ENCODE data around the gene ZC3H7A.
"Not testable (repeated sequence)": the region's sequence is repeated elsewhere in the genome, so short reads cannot be mapped to it uniquely, and the experiment has no call there.

The ZC3H7A gene

DNA sequence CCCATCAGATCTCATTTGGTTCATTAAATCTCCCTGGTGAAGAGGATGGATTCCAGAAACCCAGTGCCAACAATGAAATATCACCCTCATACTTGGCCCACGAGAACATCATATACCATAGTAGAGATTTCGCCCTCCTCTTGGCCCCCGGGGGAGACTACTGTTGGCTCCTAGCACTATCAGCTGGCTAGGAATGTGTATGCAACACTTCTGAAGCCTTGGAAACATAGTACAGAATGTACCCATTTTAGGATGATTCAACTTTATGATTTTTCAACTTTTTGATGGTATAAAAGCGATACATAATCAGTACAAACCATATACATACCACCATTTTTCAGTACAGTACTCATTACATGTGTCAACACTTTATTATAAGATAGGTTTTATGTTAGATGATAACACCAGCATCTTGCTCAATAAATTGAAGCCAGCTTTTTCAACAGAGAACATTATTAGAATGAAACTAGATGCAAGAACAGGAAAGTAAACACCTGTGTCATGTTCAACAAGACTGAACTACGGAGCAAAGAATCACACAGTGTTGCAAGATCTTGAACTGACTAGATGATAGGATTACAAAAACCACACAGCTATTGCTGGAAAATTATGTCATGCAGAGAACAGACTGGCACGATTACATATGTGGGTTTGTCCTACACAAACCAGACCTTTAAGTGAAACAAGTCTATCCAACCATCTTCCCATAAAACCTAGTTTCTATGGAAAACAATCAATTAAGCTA, 37.1 kb upstream of the ZC3H7A start:
- no peaks in the 10 kb centered on the region for H3K27me3 ChIP-seq (ENCODE audit: control insufficient read depth in 1 of 2, insufficient read depth in 2 of 2, low read length in 2 of 2)
- H3K9ac ChIP-seq (ENCODE audit: low read depth in 1 of 2, low read length in 2 of 2) = no peak overlapping the region
- H3K4me3 ChIP-seq (ENCODE audit: low read depth in 1 of 2, low read length in 2 of 2) = no peak overlapping the region
- H3K9me3 ChIP-seq (ENCODE audit: control insufficient read depth in 1 of 2, low read length in 2 of 2) = no peaks in the 10 kb centered on the region
- H3K27ac ChIP-seq (ENCODE audit: low read depth, low read length) = no peak overlapping the region
- H3K36me3 ChIP-seq (ENCODE audit: control insufficient read depth in 1 of 2, insufficient read depth in 2 of 2, low read length in 2 of 2) = peaks cover 9 to 38% of the 10 kb centered on the region in 2 donors
- H3K4me1 ChIP-seq (ENCODE audit: control insufficient read depth in 1 of 2, insufficient read depth in 2 of 2, low read length in 2 of 2) = no peaks in the 10 kb centered on the region

DNA sequence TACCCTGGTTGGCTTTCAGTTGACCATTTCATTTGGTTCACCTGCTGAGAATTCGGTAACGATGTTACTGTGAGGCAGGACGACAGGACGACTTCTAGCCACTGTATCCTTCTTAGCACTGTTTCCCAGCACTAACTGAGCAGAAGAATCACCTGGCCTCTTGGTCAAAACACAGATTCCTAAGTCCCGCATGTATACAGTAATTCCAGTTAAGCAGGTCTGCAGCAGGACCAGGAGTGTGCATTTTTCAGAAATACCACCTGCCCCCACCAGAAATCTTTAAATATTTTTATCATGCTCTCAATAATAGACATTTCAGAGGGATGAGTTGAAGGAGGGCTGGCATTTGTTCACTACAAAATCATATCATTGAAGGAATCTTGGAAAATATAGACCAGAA, 31.6 kb upstream of the ZC3H7A start:
- H3K9ac ChIP-seq (ENCODE audit: low read depth in 1 of 2, low read length in 2 of 2) = no peak overlapping the region
- H3K27ac ChIP-seq (ENCODE audit: low read depth, low read length) = no peak overlapping the region

DNA sequence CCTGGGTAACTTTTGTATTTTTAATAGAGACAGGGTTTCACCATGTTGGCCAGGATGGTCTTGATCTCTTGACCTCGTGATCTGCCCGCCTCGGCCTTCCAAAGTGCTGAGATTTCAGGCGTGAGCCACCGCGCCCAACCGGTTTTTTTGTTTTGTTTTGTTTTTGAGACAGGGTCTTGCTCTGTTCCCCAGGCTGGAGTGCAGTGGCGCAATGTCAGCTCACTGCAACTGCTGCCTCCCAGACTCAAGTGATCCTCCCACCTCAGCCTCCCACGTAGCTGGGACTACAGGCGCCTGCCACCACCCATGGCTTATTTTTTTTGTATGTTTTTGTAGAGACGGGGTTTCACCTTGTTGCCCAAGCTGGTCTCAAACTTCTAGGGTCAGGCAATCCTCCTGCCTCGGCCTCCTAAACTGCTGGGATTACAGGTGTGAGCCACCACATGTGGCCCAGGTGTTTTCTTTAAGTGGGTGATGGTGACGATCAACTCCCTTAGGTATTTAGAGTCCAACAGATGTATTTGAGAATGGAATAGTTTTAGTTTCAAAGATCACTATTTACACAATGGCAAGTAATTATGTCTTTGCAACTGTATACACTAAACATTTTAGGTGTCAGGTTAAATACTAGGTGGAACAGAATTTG, 28.6 kb upstream of the ZC3H7A start:
- H3K4me1 ChIP-seq (ENCODE audit: control insufficient read depth in 1 of 2, insufficient read depth in 2 of 2, low read length in 2 of 2); H3K4me3 ChIP-seq (ENCODE audit: low read depth in 1 of 2, low read length in 2 of 2); H3K9ac ChIP-seq (ENCODE audit: low read depth in 1 of 2, low read length in 2 of 2); H3K36me3 ChIP-seq (ENCODE audit: control insufficient read depth in 1 of 2, insufficient read depth in 2 of 2, low read length in 2 of 2); H3K27me3 ChIP-seq (ENCODE audit: control insufficient read depth in 1 of 2, insufficient read depth in 2 of 2, low read length in 2 of 2); H3K9me3 ChIP-seq (ENCODE audit: control insufficient read depth in 1 of 2, low read length in 2 of 2); H3K27ac ChIP-seq (ENCODE audit: low read depth, low read length): not testable (repeated sequence)

More for the DNA sequence above, 31.6 kb upstream of the ZC3H7A start:
- Histone ChIP-seq H3K9me3 (ENCODE audit: control insufficient read depth in 1 of 2, low read length in 2 of 2) (no peaks in the 10 kb centered on the region), H3K4me1 (ENCODE audit: control insufficient read depth in 1 of 2, insufficient read depth in 2 of 2, low read length in 2 of 2) (peaks cover 6 to 8% of the 10 kb centered on the region in 2 donors), H3K36me3 (ENCODE audit: control insufficient read depth in 1 of 2, insufficient read depth in 2 of 2, low read length in 2 of 2) (no peaks in the 10 kb centered on the region), H3K27me3 (ENCODE audit: control insufficient read depth in 1 of 2, insufficient read depth in 2 of 2, low read length in 2 of 2) (no peaks in the 10 kb centered on the region), H3K4me3 (ENCODE audit: low read depth in 1 of 2, low read length in 2 of 2) (no peak overlapping the region)

DNA sequence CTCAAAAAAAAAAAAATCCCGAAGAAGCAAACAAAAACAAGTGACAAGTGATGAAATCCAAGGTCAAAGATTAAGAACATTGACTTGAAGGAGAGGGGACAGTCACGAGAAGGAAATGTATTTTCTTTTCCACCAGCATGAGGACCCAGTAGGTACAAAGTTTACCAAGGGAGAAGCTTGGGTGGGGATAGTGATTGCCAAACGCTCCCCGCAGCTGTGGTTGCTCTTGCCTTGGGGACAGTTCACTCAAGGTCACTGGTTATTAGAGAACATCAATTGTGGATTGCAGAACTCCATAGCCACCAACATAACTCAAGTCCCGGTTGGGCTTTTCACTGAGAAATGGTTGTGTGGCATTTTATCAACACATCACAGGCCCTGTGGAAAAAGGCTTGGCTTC, 27.3 kb upstream of the ZC3H7A start:
- H3K9ac ChIP-seq (ENCODE audit: low read depth in 1 of 2, low read length in 2 of 2) = no peak overlapping the region
- H3K27ac ChIP-seq (ENCODE audit: low read depth, low read length) = no peak overlapping the region
- H3K4me3 ChIP-seq (ENCODE audit: low read depth in 1 of 2, low read length in 2 of 2) = no peak overlapping the region
- H3K36me3 ChIP-seq (ENCODE audit: control insufficient read depth in 1 of 2, insufficient read depth in 2 of 2, low read length in 2 of 2) = no peaks in the 10 kb centered on the region
- H3K27me3 ChIP-seq (ENCODE audit: control insufficient read depth in 1 of 2, insufficient read depth in 2 of 2, low read length in 2 of 2) = no peaks in the 10 kb centered on the region
- H3K4me1 ChIP-seq (ENCODE audit: control insufficient read depth in 1 of 2, insufficient read depth in 2 of 2, low read length in 2 of 2) = peaks cover 6 to 13% of the 10 kb centered on the region in 2 donors
- no peaks in the 10 kb centered on the region for H3K9me3 ChIP-seq (ENCODE audit: control insufficient read depth in 1 of 2, low read length in 2 of 2)

DNA sequence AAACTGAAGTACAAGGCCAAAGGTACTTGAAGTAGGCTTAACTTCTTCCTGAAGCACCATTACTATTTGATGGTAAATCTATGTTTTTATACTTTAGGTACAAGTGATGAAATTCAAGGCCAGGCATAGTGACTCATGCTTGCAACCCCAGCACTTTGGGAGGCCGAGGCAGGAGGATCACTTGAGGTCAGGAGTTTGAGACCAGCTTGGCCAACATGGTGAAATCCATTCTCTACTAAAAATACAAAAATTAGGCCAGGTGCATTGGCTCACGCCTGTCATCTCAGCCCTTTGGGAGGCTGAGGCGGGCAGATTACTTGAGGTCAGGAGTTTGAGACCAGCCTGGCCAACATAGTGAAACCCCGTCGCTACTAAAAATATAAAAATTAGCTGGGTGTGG, 26.6 kb upstream of the ZC3H7A start:
- not testable (repeated sequence) for H3K9me3 ChIP-seq (ENCODE audit: control insufficient read depth in 1 of 2, low read length in 2 of 2); H3K27ac ChIP-seq (ENCODE audit: low read depth, low read length)
- peaks cover 6 to 13% of the 10 kb centered on the region in 2 donors for H3K4me1 ChIP-seq (ENCODE audit: control insufficient read depth in 1 of 2, insufficient read depth in 2 of 2, low read length in 2 of 2)

DNA sequence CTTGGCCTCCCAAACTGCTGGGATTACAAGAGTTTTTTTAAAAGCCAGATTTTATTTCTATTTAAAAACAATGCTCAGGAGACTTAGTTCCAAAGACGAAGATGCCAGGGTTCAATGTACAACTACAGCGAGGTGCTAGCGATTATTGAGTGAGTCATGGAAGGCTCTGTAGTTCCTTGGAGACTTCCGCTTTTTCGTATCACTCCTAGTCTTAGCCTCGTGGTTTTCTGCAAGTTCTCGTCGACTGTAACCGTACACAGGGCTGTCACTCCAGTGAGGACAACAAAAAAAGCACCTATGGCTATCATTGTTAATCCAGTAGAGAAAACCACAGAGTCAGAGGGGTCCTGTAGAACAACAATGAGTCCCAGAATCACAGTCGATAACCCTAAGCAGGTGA, 22.7 kb upstream of the ZC3H7A start:
- Histone ChIP-seq H3K9me3 (ENCODE audit: control insufficient read depth in 1 of 2, low read length in 2 of 2) (no peaks in the 10 kb centered on the region), H3K9ac (ENCODE audit: low read depth in 1 of 2, low read length in 2 of 2) (peak overlapping the region in 1 of 2 donors; percentile 25), H3K36me3 (ENCODE audit: control insufficient read depth in 1 of 2, insufficient read depth in 2 of 2, low read length in 2 of 2) (no peaks in the 10 kb centered on the region), H3K27ac (ENCODE audit: low read depth, low read length) (no peak overlapping the region), H3K27me3 (ENCODE audit: control insufficient read depth in 1 of 2, insufficient read depth in 2 of 2, low read length in 2 of 2) (no peaks in the 10 kb centered on the region), H3K4me1 (ENCODE audit: control insufficient read depth in 1 of 2, insufficient read depth in 2 of 2, low read length in 2 of 2) (peaks cover 6 to 12% of the 10 kb centered on the region in 2 donors), H3K4me3 (ENCODE audit: low read depth in 1 of 2, low read length in 2 of 2) (no peak overlapping the region)

More for the DNA sequence above, 26.6 kb upstream of the ZC3H7A start:
- not testable (repeated sequence) for H3K9ac ChIP-seq (ENCODE audit: low read depth in 1 of 2, low read length in 2 of 2); H3K27me3 ChIP-seq (ENCODE audit: control insufficient read depth in 1 of 2, insufficient read depth in 2 of 2, low read length in 2 of 2); H3K36me3 ChIP-seq (ENCODE audit: control insufficient read depth in 1 of 2, insufficient read depth in 2 of 2, low read length in 2 of 2); H3K4me3 ChIP-seq (ENCODE audit: low read depth in 1 of 2, low read length in 2 of 2)

DNA sequence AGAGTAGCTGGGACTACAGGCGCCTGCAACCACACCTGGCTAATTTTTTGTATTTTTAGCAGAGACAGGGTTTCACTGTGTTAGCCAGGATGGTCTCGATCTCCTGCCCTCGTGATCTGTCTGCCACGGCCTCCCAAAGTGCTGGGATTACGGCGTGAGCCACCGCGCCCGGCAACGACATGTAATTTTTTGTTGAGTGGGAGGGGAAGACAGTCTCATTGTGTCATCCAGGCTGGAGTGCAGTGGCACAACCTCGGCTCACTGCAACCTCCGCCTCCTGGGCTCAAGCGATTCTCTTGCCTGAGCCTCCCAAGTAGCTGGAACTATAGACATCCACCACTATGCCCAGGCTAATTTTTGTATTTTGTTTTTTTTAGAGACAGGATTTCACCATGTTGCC, 21.9 kb upstream of the ZC3H7A start:
- not testable (repeated sequence) for H3K9me3 ChIP-seq (ENCODE audit: control insufficient read depth in 1 of 2, low read length in 2 of 2); H3K9ac ChIP-seq (ENCODE audit: low read depth in 1 of 2, low read length in 2 of 2); H3K36me3 ChIP-seq (ENCODE audit: control insufficient read depth in 1 of 2, insufficient read depth in 2 of 2, low read length in 2 of 2); H3K4me1 ChIP-seq (ENCODE audit: control insufficient read depth in 1 of 2, insufficient read depth in 2 of 2, low read length in 2 of 2); H3K27ac ChIP-seq (ENCODE audit: low read depth, low read length); H3K27me3 ChIP-seq (ENCODE audit: control insufficient read depth in 1 of 2, insufficient read depth in 2 of 2, low read length in 2 of 2); H3K4me3 ChIP-seq (ENCODE audit: low read depth in 1 of 2, low read length in 2 of 2)

DNA sequence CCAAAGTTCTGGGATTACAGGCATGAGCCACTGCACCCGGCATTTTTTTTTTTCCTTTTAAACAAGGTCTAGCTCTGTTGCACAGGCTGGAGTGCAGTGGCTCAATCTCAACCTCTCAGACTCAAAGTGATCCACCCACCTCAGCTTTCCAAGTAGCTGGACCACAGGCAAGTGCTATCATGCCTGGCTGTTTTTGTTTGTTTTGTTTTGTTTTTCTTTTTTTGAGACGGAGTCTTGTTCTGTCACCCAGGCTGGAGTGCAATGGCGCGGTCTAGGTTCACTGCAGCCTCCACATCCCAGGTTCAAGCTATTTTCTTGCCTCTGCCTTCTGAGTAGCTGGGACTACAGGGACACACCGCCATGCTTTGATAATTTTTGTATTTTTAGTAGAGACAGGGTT, 19.1 kb upstream of the ZC3H7A start:
- H3K27me3 ChIP-seq (ENCODE audit: control insufficient read depth in 1 of 2, insufficient read depth in 2 of 2, low read length in 2 of 2) = no peaks in the 10 kb centered on the region
- peaks cover 0 to 4% of the 10 kb centered on the region in 2 donors for H3K4me1 ChIP-seq (ENCODE audit: control insufficient read depth in 1 of 2, insufficient read depth in 2 of 2, low read length in 2 of 2)
- H3K36me3 ChIP-seq (ENCODE audit: control insufficient read depth in 1 of 2, insufficient read depth in 2 of 2, low read length in 2 of 2) = no peaks in the 10 kb centered on the region
- no peak overlapping the region for H3K4me3 ChIP-seq (ENCODE audit: low read depth in 1 of 2, low read length in 2 of 2)
- no peak overlapping the region for H3K27ac ChIP-seq (ENCODE audit: low read depth, low read length)
- no peak overlapping the region for H3K9ac ChIP-seq (ENCODE audit: low read depth in 1 of 2, low read length in 2 of 2)
- no peaks in the 10 kb centered on the region for H3K9me3 ChIP-seq (ENCODE audit: control insufficient read depth in 1 of 2, low read length in 2 of 2)

DNA sequence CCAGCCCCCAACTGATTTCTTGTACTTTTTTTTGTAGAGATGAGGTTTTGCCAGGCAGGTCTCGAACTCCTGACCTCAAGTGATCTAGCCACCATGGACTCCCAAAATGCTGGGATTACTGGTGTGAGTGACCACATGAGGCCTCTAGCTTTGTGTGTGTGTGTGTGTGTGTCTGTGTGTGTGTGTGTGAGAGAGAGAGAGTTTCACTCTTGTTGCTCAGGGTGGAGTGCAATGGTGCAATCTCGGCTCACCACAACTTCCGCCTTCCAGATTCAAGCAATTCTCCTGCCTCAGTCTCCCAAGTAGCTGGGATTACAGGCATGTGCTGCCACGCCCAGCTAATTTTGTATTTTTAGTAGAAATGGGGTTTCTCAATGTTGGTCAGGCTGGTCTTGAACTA, 17.7 kb upstream of the ZC3H7A start:
- H3K27ac ChIP-seq (ENCODE audit: low read depth, low read length); H3K9me3 ChIP-seq (ENCODE audit: control insufficient read depth in 1 of 2, low read length in 2 of 2); H3K9ac ChIP-seq (ENCODE audit: low read depth in 1 of 2, low read length in 2 of 2); H3K4me1 ChIP-seq (ENCODE audit: control insufficient read depth in 1 of 2, insufficient read depth in 2 of 2, low read length in 2 of 2); H3K36me3 ChIP-seq (ENCODE audit: control insufficient read depth in 1 of 2, insufficient read depth in 2 of 2, low read length in 2 of 2); H3K27me3 ChIP-seq (ENCODE audit: control insufficient read depth in 1 of 2, insufficient read depth in 2 of 2, low read length in 2 of 2); H3K4me3 ChIP-seq (ENCODE audit: low read depth in 1 of 2, low read length in 2 of 2): not testable (repeated sequence)

DNA sequence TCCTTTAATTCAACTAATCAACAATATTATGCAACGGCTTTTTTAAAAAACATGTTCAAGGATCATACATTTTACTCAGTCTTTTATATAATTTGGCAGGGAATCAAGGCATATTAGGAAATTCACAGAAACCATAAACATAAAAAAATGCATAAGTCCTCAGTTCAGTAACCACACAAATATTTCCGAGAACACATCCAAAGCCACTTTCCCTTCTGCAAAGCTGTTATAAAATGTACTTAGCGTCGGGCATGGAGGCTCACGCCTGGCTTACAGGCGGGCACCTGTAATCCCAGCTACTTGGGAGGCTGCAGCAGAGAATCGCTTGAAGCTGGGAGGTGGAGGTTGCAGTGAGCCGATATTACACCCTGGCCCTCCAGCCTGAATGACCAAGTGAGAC, 9.7 kb upstream of the ZC3H7A start:
- Histone ChIP-seq H3K9me3 (ENCODE audit: control insufficient read depth in 1 of 2, low read length in 2 of 2) (no peaks in the 10 kb centered on the region), H3K36me3 (ENCODE audit: control insufficient read depth in 1 of 2, insufficient read depth in 2 of 2, low read length in 2 of 2) (no peaks in the 10 kb centered on the region), H3K9ac (ENCODE audit: low read depth in 1 of 2, low read length in 2 of 2) (no peak overlapping the region), H3K27ac (ENCODE audit: low read depth, low read length) (no peak overlapping the region), H3K4me1 (ENCODE audit: control insufficient read depth in 1 of 2, insufficient read depth in 2 of 2, low read length in 2 of 2) (no peaks in the 10 kb centered on the region), H3K27me3 (ENCODE audit: control insufficient read depth in 1 of 2, insufficient read depth in 2 of 2, low read length in 2 of 2) (no peaks in the 10 kb centered on the region), H3K4me3 (ENCODE audit: low read depth in 1 of 2, low read length in 2 of 2) (no peak overlapping the region)
